Measurements from ENCODE around the gene EBF3.

DNA sequence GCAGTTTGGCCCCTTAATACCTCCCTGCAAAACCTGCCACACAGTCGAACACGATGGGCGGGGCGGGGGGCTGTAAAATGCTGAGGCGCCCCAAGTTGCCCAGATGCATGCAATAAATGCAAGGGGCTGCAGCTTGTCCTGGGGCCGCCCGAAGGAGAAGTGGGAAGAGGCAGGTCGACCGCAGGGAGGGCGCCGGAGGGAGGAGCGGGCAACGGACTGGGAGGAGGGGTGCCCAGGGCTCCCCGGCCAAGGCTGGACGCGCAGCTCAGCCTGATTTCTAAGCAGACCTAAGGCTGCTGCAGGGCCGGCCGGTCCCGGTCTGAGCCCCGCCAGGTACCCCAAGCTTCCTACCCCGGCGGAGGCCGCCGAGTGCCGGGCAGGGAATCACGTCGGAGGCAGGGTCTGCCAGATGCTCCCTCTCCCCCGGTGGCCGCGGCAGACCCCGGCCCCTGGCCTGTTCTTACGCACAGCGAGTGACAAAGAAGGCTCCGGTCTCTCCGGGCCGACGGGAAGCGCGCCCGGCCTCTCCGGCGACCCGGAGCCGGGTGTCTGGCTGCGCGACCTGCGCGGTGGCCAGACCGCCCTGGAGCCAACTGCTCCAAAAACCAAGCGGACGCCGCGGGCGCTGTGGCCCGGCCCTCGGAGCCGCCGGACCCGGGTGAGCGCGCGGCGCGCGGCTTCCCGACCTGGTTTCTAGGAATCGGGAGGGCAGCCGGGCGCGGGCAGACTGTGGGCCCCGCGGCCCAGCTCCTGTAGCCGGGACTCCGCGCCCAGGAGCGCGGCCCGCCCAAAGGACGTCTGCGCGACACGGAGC lies 744 bp upstream of the EBF3 start:
- TF ChIP-seq, protein P1, sequence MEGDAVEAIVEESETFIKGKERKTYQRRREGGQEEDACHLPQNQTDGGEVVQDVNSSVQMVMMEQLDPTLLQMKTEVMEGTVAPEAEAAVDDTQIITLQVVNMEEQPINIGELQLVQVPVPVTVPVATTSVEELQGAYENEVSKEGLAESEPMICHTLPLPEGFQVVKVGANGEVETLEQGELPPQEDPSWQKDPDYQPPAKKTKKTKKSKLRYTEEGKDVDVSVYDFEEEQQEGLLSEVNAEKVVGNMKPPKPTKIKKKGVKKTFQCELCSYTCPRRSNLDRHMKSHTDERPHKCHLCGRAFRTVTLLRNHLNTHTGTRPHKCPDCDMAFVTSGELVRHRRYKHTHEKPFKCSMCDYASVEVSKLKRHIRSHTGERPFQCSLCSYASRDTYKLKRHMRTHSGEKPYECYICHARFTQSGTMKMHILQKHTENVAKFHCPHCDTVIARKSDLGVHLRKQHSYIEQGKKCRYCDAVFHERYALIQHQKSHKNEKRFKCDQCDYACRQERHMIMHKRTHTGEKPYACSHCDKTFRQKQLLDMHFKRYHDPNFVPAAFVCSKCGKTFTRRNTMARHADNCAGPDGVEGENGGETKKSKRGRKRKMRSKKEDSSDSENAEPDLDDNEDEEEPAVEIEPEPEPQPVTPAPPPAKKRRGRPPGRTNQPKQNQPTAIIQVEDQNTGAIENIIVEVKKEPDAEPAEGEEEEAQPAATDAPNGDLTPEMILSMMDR (IDR thresholded peaks at IDR 0.05) = no peak
- TF ChIP-seq EZH2phosphoT487 (IDR thresholded peaks at IDR 0.05) = peak; percentile 98
- TF ChIP-seq EZH2 (IDR thresholded peaks at IDR 0.05) = peak; percentile 99
